ENCODE results near the gene SLC26A4.

SLC26A4 gene

DNA sequence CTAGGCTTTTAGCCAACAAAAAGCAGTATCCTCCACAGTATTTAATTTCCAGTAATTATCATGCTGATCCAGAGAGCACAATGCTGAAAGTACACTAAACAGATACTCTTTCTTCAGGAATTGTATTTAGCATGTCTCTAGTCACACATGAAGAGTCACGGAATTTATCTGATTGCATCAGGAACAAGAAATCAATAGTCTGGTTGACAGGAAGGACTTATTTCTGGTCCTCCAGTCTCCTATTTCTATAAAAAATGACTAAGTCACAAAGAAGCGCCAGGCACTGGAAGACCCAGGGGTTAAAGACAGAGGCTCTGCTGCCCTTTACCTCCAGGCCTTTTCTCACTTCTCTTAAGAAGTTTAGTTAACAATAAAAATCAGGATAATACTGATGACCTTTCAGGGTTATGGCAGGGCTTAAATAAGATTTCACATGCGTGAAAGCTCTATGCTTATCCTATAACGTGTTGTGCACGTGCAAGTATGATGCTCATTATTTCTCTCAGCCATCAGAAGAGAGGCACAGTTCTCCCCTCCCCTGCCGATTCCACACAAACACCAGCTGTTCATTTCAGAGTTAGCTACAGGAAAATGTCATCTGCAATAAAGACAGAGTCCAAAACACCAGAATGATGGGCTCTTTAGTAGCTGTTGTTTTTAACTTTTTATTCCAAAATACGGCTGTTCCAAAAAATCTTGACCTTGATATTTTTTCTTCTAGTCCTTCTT is 36.9 kb downstream of the SLC26A4 start:
- no peak for DNase-seq

DNA sequence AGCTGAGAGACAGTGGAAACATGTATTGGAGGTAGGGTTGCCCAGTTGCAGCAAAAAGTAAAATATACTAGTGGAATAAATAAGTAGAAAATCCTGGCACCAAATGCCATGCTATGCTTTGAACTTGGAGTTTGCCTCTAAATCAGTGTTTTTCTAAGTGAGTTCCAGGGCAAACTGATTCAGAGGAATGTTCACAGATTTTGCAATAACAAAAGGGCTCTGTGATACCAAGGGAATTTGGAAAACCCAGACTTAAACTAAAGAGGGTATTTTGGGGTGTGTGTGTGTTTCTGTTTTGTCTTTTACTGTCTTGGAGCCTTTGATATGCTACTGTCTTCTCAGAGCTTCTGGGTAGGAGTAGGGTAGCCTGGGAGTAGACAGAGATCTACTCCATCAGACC is 39.9 kb downstream of the SLC26A4 start:
- no peak for DNase-seq

DNA sequence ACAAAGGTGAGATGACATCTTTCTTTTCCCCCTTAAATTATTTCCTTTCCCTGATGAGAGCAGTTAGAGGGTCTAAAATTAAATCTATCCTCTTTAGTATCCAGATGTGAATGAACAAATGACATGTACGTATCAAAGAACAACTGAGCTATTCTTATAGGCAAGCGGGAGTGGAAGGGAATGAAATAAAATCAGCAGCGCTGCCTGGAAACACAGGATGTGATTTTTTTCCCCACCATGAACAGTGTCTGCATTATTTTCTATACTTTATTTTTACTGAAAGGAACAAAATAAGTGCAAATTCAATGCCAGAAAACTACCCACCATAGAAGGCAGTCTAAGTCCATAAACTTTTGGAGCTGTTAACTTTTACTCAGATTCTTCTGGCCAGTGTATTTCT is 40.6 kb downstream of the SLC26A4 start:
- DNase-seq: no peak

DNA sequence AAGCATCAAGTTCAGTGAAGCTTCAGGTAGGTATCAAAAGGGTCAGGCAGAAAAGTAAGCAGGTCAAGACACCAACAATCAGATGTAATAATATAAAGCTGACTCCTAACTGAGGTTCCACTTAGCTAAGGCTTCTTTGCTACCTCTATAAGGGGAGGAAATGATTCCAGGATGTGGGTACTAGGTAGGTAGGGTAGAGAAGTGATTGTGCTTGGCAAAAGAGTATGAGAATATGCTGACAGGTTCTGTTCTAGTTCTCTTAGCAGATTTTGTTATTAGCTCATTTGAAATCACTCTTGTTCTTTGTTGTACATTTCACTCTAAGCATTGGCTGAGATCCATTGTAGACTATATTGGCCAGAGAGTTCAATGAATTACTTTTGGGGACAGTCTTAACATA is 42.6 kb downstream of the SLC26A4 start:
- DNase-seq: no peak

DNA sequence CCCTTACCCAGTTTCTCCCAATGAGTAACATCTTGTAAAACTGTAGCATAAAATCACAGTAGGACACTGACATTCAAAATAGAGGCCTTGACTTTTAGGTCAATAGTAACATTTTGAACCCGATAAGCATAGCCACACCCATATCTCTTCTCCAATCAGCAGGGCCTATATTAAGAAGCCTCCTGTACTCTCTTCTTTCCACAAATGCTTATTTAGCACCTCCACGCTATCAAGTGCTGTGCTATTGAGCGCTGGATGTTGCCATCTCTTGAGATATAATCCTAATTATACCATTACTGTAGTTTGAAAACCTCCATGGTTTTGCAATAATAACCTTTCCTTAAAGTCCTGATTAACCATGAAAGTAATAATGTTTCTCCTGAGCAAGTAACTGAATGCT is 43.2 kb downstream of the SLC26A4 start:
- no peak for DNase-seq

DNA sequence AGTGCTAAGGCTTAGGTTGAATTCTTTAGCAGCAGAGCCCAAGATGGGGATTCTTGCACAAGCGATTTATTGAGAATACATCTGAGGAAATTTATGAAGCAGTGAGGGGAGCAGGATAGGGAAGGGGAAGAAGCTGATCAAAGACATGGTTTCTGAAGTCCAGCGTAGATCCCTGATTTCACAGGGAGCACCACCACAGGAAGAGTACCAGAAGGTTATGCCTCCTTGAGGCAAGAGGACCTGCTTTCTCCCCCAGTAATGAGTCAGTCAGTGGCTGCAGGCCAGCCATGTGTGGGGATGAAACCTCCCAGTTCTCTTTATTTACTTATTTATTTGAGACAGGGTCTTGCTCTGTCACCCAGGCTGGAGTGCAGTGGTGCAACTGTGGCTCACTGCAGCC is 48.3 kb downstream of the SLC26A4 start:
- no peak for DNase-seq

DNA sequence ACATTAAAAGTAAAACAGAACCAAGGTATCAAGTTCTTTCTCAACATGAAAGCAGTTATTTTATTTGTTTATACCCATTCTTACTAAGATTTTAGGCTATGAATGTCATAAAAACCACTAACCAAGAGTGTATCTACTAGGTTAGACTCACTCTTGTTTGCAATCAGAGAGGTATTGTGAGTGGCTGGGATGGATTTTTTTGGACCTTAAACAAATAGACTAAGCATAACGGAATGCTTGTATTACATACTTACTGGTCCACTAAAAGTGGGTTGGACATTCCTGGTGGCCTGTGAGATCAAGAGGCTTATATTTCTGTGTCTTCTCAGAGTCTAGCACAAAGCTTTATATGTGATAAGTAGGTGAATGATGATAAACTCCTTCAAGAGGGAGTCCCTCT is 50.7 kb downstream of the SLC26A4 start:
- DNase-seq: peak; percentile 29

DNA sequence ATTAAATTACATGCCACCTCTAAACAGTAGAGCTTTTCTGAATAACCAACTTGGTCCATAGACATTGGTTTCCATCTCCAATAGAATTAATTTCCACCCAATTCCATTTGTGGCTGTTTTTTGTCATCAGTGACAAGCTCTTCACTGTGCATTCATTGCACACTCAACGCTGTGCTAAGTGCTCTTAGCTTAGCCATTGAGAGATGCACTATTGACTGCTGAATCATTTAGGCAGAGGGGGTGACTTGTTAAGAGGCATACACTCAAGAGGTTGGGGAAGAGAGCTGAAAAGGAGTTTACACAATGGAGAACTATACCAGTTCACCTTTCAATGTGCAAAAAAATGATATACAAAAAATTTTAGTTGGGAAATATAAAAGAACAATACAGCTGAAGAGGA is 51.4 kb downstream of the SLC26A4 start:
- no peak for DNase-seq

DNA sequence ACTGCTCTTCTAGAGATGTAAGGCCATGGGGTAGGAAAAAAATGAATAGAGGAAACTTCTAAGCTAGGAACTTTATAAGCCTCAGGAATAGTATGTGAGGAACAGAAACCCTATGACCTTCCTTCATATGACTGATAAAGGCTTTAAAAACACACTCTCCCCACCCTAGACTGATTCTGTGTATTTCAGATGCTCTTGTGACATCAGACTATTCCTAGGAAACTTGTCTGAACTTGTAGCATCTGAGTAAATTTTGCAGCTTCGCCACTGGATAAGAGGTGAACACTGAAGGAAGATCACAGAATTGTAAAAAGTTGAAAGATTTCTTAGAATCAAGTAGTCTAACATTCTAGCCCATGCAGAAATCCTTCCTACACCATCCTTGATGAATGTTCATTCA is 52.3 kb downstream of the SLC26A4 start:
- no peak for DNase-seq

DNA sequence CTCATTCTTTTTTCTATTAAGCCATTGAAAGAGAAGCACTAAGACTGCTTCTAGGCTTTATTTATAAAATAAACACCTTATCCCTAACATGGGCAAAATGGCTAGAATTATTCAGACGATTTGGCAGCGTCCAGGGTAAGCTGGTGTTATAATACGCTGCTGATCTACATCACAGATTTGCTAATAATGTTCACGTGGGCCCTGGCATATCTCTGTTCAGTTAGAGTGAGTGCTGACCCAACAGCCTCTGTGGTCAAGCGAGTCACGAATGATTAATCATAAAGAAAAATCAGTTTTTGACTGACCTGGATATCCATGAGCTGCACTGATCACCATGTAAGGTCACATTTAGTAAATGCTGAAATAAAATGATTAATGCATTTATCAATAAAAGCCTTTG is 54.9 kb downstream of the SLC26A4 start:
- DNase-seq: no peak

DNA sequence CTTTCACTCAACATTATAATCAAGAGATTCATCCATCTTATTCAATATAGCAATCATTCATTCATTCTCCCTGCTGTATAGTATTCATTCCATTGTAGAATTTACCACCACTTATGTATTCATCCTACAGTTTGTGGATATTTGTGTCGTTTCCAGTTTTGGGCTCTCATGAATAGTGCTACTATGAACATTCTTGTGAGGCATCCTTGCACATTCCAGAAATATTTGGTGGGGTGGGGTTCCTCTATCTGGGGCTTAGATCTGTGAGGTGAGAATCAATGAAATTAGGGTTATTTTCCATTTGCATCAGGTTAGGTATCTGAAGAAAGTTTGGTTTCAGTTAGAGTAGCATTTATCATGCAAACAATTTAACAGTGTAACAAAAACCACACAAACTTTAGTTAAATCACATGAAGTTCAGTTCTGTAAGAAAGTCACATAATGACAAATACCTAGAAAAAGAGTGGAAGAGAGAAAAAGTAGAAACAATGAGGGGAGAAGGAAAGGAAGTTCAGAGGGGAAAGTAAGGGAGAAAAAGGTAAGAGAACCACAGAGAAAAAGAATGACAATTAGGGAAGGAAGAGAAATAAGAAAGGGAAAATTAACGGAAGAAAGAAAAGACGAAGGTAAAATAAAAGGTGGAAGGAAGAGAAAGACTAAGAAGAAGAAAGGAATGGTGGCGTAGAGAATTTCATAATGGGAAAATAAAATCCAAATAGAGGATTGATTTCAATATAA is 58.0 kb downstream of the SLC26A4 start:
- no peak for DNase-seq

DNA sequence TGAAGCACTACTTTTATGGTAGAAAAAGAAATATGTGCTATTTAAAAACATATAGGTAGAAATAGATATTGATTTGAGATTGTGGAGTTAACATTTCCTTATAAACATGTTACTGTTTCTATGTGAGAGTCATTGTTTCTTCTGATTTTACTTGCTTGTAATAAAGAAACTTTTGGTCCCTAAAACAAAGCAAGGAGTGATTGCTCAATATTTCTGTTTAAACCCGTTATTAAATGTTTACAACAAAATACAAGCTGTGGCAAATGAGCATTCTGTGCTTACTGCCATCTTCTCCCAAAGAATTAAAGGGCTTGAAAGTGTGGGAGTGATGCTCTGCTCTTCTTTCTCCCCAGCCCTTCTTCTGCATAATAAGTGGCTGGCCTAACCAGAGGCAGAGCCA is 60.7 kb downstream of the SLC26A4 start:
- DNase-seq: no peak

DNA sequence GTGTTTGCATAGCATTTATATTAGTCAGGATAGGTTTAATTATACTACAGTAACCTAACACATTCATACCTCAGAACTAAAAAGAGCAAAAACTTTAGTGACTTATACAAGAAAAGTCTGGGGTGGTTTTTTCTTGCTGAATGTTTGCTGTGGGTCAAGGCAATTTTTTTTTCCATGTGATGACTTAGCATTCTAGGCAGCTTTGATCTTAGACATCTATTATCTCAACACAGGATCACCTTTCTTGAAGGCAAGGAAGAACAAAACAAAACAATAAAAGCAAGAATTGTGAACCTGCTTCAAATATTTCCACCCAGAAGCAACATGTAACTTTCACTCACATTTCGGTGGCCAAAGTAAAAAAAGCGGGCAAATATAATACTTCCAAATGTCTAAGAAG is 62.6 kb downstream of the SLC26A4 start:
- no peak for DNase-seq

DNA sequence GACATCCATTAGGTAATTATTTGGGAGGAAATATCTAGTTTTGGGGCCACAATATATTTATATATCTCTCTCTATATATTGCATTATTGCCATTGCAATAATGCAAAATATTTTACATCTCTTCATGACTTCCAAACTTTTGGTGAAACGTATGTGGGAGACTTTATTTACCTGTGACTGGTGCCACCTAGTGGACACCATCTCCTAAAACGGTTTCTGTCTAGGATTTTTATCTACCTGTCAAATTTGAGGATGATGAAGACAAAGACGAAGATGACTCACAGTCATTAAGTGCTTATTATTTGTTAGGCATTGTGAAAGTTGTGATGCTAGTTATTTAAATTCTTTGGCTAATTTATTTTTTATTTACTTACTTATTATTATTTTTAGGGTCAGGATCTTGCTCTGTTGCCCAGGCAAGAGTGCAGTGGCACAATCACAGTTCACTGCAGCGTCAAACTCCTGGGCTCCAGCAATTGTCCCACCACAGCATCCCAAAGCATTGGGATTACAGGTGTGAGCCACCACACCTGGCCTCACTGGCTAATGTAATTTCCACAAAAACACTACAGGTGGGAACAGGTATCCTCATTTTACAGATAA is 64.6 kb downstream of the SLC26A4 start:
- peak; percentile 54 for DNase-seq

DNA sequence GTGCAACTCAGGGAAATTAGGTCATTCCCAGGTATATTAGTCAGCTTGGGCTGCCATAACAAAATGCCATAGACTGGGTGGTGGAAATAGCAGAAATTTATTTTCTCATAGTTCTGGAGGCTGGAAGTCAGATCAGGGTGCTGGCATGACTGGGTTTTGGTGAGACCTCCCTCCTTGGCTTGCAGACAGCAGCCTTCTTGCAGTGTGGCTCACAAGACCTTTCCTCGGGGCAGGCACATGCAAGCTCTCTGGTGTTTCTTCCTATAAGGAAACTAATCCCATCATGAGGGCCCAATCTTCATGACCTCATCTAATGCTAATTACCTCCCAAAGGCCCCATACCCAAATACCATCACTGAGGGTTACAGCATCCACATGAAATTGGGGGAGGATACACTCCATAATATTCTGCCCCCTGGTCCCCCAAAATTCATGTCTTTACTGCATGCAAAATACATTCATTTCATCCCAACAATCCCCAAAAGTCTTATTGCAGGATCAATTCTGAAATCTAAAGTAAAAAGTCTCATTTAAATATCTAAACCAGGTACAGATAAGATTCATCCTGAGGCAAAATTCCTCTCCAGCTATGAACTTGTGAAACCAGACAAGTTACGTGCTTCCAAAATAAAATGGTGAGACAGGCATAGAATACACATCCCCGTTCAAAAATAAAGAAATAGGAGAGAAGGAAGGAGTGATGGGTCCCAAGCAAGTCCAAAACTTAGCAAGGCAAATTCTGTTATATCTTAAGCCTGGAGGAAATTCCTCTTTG is 65.9 kb downstream of the SLC26A4 start:
- DNase-seq: no peak

DNA sequence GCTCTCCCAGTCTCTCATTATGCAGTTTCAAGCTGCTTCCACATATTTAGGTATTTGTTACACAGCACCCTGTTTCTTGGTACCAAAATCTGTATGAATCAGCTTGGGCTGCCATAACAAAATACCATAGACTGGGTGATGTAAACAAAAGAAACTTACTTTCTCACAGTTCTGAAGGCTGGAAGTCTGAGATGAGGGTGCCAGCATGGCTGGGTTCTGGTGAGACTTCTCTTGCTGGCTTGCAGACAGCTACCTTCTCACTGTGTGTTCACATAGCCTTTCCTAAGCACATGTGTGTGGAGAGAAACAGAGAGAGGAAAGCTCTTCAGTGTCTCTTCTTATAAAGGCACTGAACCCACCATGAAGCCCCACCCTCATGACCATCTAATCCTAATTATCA is 67.6 kb downstream of the SLC26A4 start:
- peak; percentile 1 for DNase-seq

DNA sequence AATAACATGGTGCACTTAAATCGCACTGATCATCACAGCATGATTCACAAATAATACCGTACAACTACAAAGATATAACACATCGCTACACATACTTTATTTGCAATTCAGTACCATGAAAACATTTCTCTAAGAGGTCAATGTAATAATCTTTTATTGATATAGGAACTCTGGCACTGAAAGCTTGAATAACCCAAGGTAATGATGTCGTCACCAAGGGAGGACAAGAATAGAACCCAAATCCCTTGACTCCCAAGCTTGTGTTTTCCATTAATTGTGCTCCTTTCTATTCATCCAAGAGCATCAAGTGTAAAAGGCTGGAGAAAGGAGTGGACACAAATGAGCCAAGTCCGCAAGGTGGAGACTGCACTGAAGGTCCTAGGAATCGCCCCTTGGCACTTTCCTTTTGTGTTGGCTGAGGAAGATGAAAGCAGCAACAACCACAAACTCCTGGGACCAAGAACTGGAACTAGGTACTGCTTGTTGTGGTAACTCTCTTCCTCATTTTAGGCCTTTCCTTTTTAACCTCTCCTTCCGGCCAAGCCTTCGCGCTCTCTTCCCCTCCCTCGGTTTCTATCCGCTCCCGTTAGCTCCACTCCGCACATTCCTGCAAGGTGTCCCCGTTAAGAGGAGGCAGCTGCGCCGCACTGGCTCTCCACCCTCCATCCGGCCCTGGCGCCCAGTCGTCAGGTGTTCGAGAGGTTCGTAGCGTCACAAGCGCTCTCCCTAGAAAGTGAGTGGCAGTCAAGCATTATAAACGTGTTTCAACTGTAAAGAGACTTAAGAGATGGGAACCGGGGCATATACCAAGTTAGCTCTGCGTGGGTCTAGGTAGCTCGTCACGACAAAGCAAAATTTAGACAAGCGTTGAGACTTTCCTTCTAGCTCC is 82.3 kb downstream of the SLC26A4 start:
- DNase-seq: no peak

DNA sequence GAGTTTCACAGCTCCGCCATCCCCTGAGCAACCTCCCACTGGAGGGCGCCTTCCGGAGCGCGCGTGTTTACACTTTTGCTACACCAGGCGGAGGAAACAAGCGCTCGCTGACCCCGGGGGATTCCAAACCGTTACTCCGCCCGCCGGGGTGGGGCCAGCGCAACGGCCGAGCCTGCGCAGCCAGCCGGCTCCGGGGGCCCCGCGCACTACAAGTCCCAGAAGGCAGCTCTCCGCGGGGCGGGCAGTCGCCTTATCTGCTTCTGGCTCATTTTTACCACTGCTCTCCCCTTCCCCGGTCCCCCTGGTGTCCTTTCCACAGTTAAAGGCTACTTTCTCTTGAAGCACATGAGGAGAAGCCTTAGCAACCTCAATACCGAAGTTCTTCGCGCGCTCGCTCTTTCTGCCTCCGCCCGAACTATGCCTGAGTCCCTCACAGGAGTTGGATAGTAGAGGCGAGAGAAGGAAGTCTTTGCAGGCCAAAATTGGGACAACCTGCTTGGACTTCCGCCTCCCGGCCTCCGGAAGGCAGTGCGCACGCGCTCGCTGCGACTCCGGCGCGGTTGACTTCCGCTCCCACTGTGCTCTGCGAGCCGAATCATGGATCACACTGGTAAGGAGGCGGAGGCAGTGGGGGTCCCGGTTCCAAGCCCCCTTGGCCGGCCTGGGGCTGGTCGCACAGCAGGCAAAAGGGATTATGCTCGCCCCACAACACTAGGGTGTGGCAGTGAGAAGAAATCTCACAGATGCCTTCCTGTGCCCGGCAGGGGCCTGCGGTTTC is 83.1 kb downstream of the SLC26A4 start, which contains the start of gene CBLL1:
Gene CBLL1 (plus strand): TSS at position 576 of the 778 bp plus-strand sequence. CDS start 22 bp downstream, at position 598.
- peak; percentile 95 for DNase-seq

DNA sequence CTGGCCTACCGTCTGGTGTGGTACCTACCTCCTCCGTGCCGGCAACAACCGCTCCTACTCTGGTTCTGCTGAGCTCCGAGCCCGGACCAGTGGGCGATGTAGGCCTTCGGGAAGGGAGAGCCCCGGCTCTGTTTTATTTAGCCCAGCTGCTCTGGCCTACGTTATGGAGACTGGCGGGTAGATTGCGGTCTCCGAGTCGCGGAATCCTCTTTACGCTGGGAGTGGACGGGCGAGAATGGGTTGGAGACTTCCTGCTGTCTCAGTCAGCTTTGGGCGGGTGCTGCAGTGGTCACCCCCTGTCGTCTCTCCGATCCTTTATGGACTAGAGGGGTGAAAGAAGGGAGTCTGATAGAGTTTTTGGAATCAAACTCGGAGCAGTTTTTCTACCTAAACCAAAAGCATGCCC is 83.7 kb downstream of the SLC26A4 start:
- DNase-seq: no peak

DNA sequence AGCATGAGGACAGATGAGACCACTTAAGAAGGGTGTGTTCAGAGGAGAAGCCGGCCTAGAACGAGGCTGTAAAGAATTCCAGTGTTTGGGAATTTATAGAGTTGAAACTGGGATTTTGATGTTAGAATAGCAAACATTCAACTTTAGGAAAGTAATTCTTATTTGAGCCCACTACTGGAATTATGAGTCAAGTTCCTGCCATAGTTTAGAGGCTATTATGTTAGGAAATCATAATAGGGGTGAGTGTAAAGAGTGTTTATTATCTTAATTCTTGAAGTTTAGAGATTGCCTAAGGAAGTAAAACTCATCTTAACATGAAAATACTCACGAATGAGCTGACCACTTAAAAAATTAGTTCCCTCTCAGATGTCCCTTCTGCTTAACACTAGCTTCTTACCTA is 85.4 kb downstream of the SLC26A4 start:
- no peak for DNase-seq

DNA sequence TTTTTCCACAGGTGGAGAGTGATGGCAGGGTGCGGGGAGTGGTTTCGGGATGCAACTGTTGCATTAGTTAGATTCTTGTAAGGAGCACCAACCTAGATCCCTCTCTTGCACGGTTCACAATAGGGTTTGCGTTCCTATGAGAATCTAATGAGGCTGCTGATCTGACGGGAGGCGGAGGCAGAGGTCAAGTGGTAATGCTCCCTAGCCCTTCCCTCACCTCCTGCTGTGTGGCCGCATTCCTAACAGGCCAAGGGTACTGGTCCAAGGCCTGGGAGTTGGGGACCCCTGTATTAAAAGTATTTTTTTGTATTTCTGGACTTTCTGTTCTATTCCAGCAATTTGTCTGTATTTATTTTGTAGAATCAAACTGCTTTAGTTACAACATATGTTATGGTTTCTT is 90.5 kb downstream of the SLC26A4 start:
- no peak for DNase-seq
